Left lung (tissue), 10 donors: ENCODE data around the gene FOXM1. TPM values are rescaled to one million over a fixed set of nuclear protein-coding genes. Genes with fewer than 3 reads are reported as not detected.

ENCODE experiments used
- ATAC-seq: fragments of 200-7000 bp; cut with Tn5 transposase; one replicate; pipeline ENCODE4 v1.9.1; 2020; ENCODE audit warnings: moderate library complexity
- DNase-seq, 4 donors: peaks; one replicate each; pipeline ENCODE4 v3.0.0-alpha.2; 2013 to 2020
- H3K27ac ChIP-seq, 2 donors: fragments of 200-600 bp; sonication (generic) in 1 of 2; one replicate each; pipeline versions ENCODE4 v1.5.0 to v1.8.0; 2020 to 2021
- H3K27me3 ChIP-seq, 2 donors: fragments of 200-600 bp; sonication (generic) in 1 of 2; one replicate each; pipeline versions ENCODE4 v1.5.0 to v1.8.0; 2020 to 2021
- H3K36me3 ChIP-seq, 2 donors: fragments of 200-600 bp; sonication (generic) in 1 of 2; one replicate each; pipeline versions ENCODE4 v1.5.0 to v1.8.0; 2020 to 2021
- H3K4me1 ChIP-seq, 2 donors: fragments of 200-600 bp; one replicate each; pipeline ENCODE4 v1.8.0; 2021
- H3K4me3 ChIP-seq, 2 donors: fragments of 200-600 bp; sonication (generic) in 1 of 2; one replicate each; pipeline versions ENCODE4 v1.5.0 to v1.8.0; 2020 to 2021; ENCODE audit warnings: mild to moderate bottlenecking in 1 of 2
- H3K9me3 ChIP-seq, 2 donors: fragments of 200-600 bp; sonication (generic) in 1 of 2; one replicate each; pipeline versions ENCODE4 v1.5.0 to v1.8.0; 2020 to 2021
- CTCF ChIP-seq, 2 donors: fragments of 200-600 bp; sonication (generic) in 1 of 2; IDR thresholded peaks; one replicate each; pipeline versions ENCODE4 v1.5.0 to v1.8.0; 2021; ENCODE audit warnings: antibody characterized with exemption in 2 of 2
- intact Hi-C, 2 donors: fragments of 100-400 bp; cut with DNase I; formaldehyde crosslinking; loops; one replicate each; pipeline versions ENCODE4 v1.11.2 to v1.14.2; 2022
- polyA plus RNA-seq, 6 donors: library from polyadenylated mRNA; unstranded; fragments of 120-200 nt; gene quantifications; one replicate each; pipeline ENCODE4 v1.2.1, GENCODE V29; 2013; ENCODE audit not compliant: insufficient read length in 6 of 6
- total RNA-seq, 2 donors: library from RNA; stranded (reverse); fragmentation: NEBNext Ultra II Directional; extraction: Animal tissue kit (Norgen Biotek cat#: 25700); gene quantifications; one replicate each; pipeline ENCODE4 v1.2.1, GENCODE V29; 2021
- donor health status: DM: no; HTN: yes; CAD: no.
- donor health status: DM: no; HTN: no; CAD: no.

FOXM1 gene
- total and polyA plus RNA-seq, 8 donors: 4.7 to 54.0 (median 27.3) TPM

GRCh38 chr12:2923057-2923456 is 46.1 kb upstream of the FOXM1 start:
- no peak overlapping the region for H3K4me3 ChIP-seq
- no peak for TF ChIP-seq CTCF (IDR thresholded peaks at IDR 0.05)
- H3K36me3 ChIP-seq: peaks cover 0 to 57% of the 10 kb centered on the region in 2 donors
- no peak overlapping the region for H3K27ac ChIP-seq
- H3K9me3 ChIP-seq: no peaks in the 10 kb centered on the region
- DNase-seq (no peak), ATAC-seq (no peak)
- intact Hi-C loops: no loop called here
- H3K4me1 ChIP-seq: no peaks in the 10 kb centered on the region
- H3K27me3 ChIP-seq: no peaks in the 10 kb centered on the region

- intact Hi-C loops: no loop called here
- Histone ChIP-seq H3K4me1 (no peaks in the 10 kb centered on the region), H3K9me3 (no peaks in the 10 kb centered on the region), H3K27me3 (no peaks in the 10 kb centered on the region), H3K27ac (no peak overlapping the region), H3K4me3 (no peak overlapping the region), H3K36me3 (peaks cover 0 to 57% of the 10 kb centered on the region in 2 donors)
- no peak for TF ChIP-seq CTCF (IDR thresholded peaks at IDR 0.05)
- ATAC-seq (no peak), DNase-seq (no peak)
Measured at GRCh38 chr12:2922329-2922728, 45.4 kb upstream of the FOXM1 start.

GRCh38 chr12:2919249-2919648 is 42.3 kb upstream of the FOXM1 start:
- H3K4me1 ChIP-seq: no peaks in the 10 kb centered on the region
- TF ChIP-seq CTCF (IDR thresholded peaks at IDR 0.05): no peak

GRCh38 chr12:2912216-2912575 is 35.2 kb upstream of the FOXM1 start:
- Histone ChIP-seq H3K4me1 (no peaks in the 10 kb centered on the region), H3K36me3 (peaks cover 0 to 30% of the 10 kb centered on the region in 2 donors), H3K4me3 (no peak overlapping the region), H3K27ac (no peak overlapping the region), H3K27me3 (no peaks in the 10 kb centered on the region), H3K9me3 (no peaks in the 10 kb centered on the region)
- ATAC-seq (no peak), DNase-seq (peak in 1 of 4 donors; percentile 12)
- TF ChIP-seq CTCF (IDR thresholded peaks at IDR 0.05): no peak
- intact Hi-C loops: no loop called here

More at GRCh38 chr12:2919249-2919648, 42.3 kb upstream of the FOXM1 start:
- ATAC-seq (no peak), DNase-seq (no peak)
- no peaks in the 10 kb centered on the region for H3K27me3 ChIP-seq
- H3K9me3 ChIP-seq: no peaks in the 10 kb centered on the region
- no peak overlapping the region for H3K27ac ChIP-seq
- no peak overlapping the region for H3K4me3 ChIP-seq
- intact Hi-C loops: no loop called here
- H3K36me3 ChIP-seq: peaks cover 0 to 36% of the 10 kb centered on the region in 2 donors

GRCh38 chr12:2904260-2904659 is 27.3 kb upstream of the FOXM1 start:
- Histone ChIP-seq H3K9me3 (no peaks in the 10 kb centered on the region), H3K4me3 (no peak overlapping the region), H3K4me1 (no peaks in the 10 kb centered on the region), H3K27me3 (no peaks in the 10 kb centered on the region), H3K36me3 (peaks cover 0 to under 1% of the 10 kb centered on the region in 2 donors), H3K27ac (no peak overlapping the region)
- DNase-seq: peak in 1 of 4 donors; percentile 17
- intact Hi-C loops: no loop called here
- no peak for ATAC-seq
- no peak for TF ChIP-seq CTCF (IDR thresholded peaks at IDR 0.05)
